ENCODE data around the gene NOP9.

Gene NOP9

GRCh38 chr14:24270537-24271133 lies 29.0 kb upstream of the NOP9 start:
- Histone ChIP-seq H3K79me2 (ENCODE audit: insufficient read depth, low read length) (no peaks in the 10 kb centered on the region), H3K9ac (ENCODE audit: low read length) (peak overlapping the region; percentile 82), H2AFZ (ENCODE audit: low read length) (no peak overlapping the region), H3K27me3 (ENCODE audit: insufficient read depth, low read length) (no peaks in the 10 kb centered on the region), H3K27ac (ENCODE audit: low read depth, low read length, poor library complexity, severe bottlenecking) (peak overlapping the region; percentile 71), H3K4me3 (ENCODE audit: low read depth, low read length, poor library complexity, severe bottlenecking) (peak overlapping the region; percentile 67), H4K20me1 (ENCODE audit: insufficient read depth, low read length) (no peaks in the 10 kb centered on the region), H3F3A (ENCODE audit: insufficient read depth, low read length) (no peaks in the 10 kb centered on the region), H3K4me1 (ENCODE audit: insufficient read depth, low read length, severe bottlenecking) (peaks cover 42% of the 10 kb centered on the region), H3K4me2 (ENCODE audit: low read length) (peak overlapping the region; percentile 69), H3K36me3 (ENCODE audit: insufficient read depth, low read length) (0 out of 2 replicates have a peak, but pooled peaks cover 3% of the 10 kb centered on the region), H3K9me2 (ENCODE audit: low read depth, low read length) (no peaks in the 10 kb centered on the region), H3K9me3 (ENCODE audit: low read length) (no peaks in the 10 kb centered on the region)
- no peak for TF ChIP-seq EZH2 (IDR thresholded peaks at IDR 0.05; ENCODE audit: borderline replicate concordance, low read length)
- TF ChIP-seq CTCF (IDR thresholded peaks at IDR 0.05; ENCODE audit: low read length), result no peak

DNA sequence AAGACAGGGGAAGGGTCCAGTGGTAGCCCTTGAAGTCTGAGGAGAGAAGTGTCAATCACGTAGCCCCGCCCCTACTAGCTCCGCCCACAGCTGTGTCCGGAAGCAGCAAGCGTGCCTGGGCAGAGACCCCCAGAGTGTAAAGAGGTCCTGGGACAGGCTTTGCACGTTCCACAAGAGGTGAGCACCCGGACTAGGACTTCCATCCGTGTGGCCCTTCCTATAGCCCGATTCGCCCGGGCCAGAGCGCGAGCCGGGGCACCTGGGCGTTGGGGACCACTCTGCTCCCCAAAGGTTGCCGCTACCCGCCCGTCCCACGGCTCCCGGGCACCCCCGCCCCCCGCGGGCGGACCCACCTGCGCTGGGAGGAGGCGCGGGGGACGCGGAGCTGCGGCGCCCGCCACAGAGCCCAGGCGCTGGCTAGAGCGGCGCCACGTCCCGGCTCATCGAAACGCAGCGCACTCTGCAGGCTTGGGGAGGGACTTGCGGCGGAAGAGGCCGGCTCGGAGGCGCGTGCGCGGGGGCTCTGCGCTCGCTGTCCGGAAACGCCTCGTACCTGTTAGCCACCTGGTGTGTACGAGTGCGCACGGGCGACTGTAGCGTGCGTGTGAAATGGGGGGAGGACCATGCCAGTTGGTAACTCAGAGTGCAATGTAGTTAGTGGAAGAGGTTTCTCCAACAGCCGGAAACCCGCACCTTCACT lies 28.4 kb upstream of the NOP9 start, which contains the start of gene RABGGTA:
RABGGTA (minus strand) TSS at position 464 of the 700 bp plus-strand sequence. CDS start 482 bp downstream, outside the sequence.
- Histone ChIP-seq H3K9me3 (ENCODE audit: low read length) (no peaks in the 10 kb centered on the region), H3K9me2 (ENCODE audit: low read depth, low read length) (no peaks in the 10 kb centered on the region), H3K4me3 (ENCODE audit: low read depth, low read length, poor library complexity, severe bottlenecking) (peak within 1 kb of the TSS; percentile 67), H3K4me1 (ENCODE audit: insufficient read depth, low read length, severe bottlenecking) (peaks cover 44% of the 10 kb centered on the region), H2AFZ (ENCODE audit: low read length) (no peak within 1 kb of the TSS), H3K27ac (ENCODE audit: low read depth, low read length, poor library complexity, severe bottlenecking) (peak within 1 kb of the TSS; percentile 71), H3F3A (ENCODE audit: insufficient read depth, low read length) (no peaks in the 10 kb centered on the region), H3K36me3 (ENCODE audit: insufficient read depth, low read length) (0 out of 2 replicates have a peak, but pooled peaks cover 3% of the 10 kb centered on the region), H3K9ac (ENCODE audit: low read length) (peak within 1 kb of the TSS; percentile 82), H4K20me1 (ENCODE audit: insufficient read depth, low read length) (no peaks in the 10 kb centered on the region), H3K4me2 (ENCODE audit: low read length) (peak within 1 kb of the TSS; percentile 69), H3K79me2 (ENCODE audit: insufficient read depth, low read length) (no peaks in the 10 kb centered on the region), H3K27me3 (ENCODE audit: insufficient read depth, low read length) (no peaks in the 10 kb centered on the region)
- TF ChIP-seq CTCF (IDR thresholded peaks at IDR 0.05; ENCODE audit: low read length), result peak; percentile 83
- TF ChIP-seq EZH2 (IDR thresholded peaks at IDR 0.05; ENCODE audit: borderline replicate concordance, low read length), result no peak

- H3K9me2 ChIP-seq (ENCODE audit: low read depth, low read length), result no peaks in the 10 kb centered on the region
- H3K9ac ChIP-seq (ENCODE audit: low read length), result peak overlapping the region; percentile 60
- peak overlapping the region; percentile 67 for H3K4me3 ChIP-seq (ENCODE audit: low read depth, low read length, poor library complexity, severe bottlenecking)
- peak overlapping the region; percentile 69 for H3K4me2 ChIP-seq (ENCODE audit: low read length)
- H4K20me1 ChIP-seq (ENCODE audit: insufficient read depth, low read length), result no peaks in the 10 kb centered on the region
- no peak overlapping the region for H2AFZ ChIP-seq (ENCODE audit: low read length)
- no peaks in the 10 kb centered on the region for H3K9me3 ChIP-seq (ENCODE audit: low read length)
- no peaks in the 10 kb centered on the region for H3K79me2 ChIP-seq (ENCODE audit: insufficient read depth, low read length)
- peaks cover 44% of the 10 kb centered on the region for H3K4me1 ChIP-seq (ENCODE audit: insufficient read depth, low read length, severe bottlenecking)
- no peaks in the 10 kb centered on the region for H3K36me3 ChIP-seq (ENCODE audit: insufficient read depth, low read length)
- TF ChIP-seq CTCF (IDR thresholded peaks at IDR 0.05; ENCODE audit: low read length) (no peak), EZH2 (IDR thresholded peaks at IDR 0.05; ENCODE audit: borderline replicate concordance, low read length) (no peak)
- no peaks in the 10 kb centered on the region for H3F3A ChIP-seq (ENCODE audit: insufficient read depth, low read length)
- H3K27me3 ChIP-seq (ENCODE audit: insufficient read depth, low read length), result no peaks in the 10 kb centered on the region
- H3K27ac ChIP-seq (ENCODE audit: low read depth, low read length, poor library complexity, severe bottlenecking), result peak overlapping the region; percentile 63
Observed at GRCh38 chr14:24271834-24272263, 27.8 kb upstream of the NOP9 start.
